Measurements from ENCODE around the gene FGF8.
A peak's percentile ranks its signal among the peaks of the same experiment; 100 is the strongest.
"Not testable (repeated sequence)": the region's sequence is repeated elsewhere in the genome, so short reads cannot be mapped to it uniquely, and the experiment has no call there.

Gene FGF8, protein sequence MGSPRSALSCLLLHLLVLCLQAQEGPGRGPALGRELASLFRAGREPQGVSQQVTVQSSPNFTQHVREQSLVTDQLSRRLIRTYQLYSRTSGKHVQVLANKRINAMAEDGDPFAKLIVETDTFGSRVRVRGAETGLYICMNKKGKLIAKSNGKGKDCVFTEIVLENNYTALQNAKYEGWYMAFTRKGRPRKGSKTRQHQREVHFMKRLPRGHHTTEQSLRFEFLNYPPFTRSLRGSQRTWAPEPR

DNA sequence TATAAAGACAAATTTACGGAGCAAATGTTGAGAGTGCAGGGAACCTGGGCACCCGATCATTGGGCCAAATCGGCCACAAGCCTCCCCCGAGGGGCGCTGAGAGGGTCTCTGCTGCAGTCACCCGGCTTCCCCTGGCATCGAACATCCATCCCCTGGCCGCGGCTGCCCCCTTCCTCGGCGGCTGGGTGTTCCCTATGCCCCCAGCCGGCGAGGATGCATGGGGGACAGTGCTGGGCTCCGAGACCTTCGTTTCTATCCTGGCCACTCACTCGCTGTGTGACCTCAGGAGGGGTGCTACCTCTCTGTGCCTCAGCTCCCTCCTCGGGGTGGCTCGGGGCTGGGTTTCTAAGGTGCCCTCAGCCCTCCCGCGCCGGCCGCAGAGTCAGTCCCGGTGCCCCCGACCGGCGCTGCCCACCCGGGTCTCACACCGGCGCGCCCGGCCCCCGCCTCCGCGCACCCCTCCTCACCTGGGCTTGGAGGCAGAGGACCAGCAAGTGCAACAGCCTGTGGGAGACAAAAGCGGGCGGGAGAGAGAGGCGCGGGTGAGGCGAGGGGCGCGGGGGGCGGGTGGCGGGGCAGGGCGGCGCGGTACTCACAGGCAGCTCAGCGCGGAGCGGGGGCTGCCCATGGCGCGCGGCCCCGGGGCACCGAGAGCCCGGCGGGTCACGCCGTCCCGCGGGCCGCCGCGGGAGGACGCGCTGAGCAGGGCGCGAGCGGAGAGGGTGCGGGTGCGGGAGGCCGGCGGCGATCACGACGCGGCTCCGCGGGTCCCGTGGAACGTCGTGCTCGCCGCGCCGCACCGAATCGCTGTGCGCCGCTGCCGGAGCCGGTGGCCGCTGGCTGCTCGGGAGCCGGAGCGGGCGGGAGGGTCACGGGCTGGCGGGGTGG is at the start of gene FGF8:
FGF8 (minus strand) TSS at position 842 of the 888 bp plus-strand sequence; CDS start at position 628, 214 bp downstream.
- no peak for DNase-seq (ENCODE audit: low read depth in 3 of 3)

DNA sequence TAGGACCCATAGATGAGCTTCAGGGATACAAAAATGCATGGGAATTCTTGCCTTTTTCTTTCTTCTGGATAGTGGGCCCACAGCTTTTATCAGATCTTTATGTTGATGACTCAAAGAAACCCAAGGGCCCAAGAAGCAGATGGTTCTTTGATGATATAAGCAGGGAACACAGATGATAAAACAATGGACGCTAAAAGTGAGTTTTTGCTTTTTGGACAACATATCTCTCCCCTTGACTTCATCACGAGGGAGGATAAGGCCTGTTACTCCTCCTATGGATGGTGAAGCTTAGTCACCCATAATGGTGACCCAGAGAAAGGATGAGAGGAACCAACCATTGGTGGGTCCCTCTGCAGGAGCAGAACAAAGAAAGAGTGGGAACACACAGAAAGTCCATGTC is 48.8 kb upstream of the FGF8 start:
- no peak for DNase-seq (ENCODE audit: low read depth in 3 of 3)

DNA sequence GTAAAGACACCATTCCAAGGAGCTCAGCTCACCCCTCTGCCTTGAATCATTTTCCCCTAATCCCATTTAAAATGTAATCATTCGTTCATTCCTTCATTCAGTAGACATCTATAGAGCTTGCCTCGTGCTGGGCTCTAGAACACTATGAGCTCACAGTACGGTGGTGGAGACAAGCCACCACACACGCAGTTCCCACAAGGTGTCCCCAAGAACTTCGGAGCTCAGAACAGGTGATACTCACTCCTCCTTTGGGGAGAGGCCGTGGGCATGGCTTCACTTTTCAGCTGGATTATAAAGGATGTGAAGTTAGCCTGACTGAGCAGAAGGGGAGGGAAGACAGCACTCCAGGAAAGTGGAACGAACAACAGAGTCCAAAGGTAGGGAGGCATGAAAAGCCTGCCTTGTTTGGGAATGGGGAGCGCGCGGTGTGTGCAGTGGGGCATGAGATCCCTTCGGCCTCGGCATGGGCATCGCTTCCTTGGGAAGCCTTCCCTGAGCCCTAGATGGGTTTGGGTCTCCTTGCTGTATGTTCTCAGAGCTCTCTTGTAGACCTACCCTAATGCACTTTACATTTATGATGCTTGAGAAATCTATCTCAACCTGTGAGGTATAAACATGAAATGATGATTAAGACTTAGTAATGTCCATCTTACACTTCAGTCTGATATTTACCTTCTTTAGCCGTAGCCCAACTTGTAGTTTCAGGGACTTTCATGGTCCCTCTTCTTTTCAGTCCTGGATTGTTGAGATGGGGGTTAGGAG is 43.1 kb upstream of the FGF8 start:
- DNase-seq (ENCODE audit: low read depth in 3 of 3): no peak

DNA sequence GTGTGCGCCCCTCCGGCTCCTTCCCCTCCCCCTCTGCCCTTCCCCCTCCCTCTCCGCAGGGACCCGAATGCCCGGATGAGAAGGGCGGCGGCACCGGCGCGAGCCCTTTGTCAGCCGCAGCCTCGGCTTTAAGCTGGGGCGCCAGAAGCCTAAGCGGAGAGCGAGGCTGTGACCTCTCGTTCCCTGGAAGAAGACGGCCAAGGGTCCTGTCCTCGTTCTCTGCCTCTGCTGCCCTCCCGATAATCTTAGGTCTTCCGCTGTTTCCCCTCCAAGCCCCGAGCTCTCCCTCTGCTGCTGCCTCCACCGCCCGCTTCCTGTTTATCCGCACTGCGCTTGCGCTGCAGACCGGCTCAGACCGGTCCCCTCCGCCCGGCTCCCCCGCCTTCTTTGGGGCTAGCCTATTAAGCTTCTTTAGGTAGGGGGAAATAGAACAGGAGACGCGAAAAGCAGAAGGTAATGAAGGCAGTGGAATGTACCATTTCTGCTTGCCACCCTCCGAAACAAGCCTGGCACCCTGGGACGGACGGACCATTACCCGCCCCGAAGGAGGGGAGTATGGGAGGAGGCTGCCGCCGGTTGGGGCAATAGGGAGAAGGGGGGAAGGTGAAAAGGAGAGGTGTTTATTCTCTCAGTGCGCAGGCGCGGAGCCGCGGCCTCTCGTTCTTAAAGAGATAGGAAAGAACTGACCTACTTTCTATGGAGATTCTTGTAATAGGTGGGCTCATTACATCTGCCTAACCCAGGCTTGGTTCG is 42.4 kb upstream of the FGF8 start, which contains the start of gene OGA:
OGA (minus strand) TSS at position 326 of the 753 bp plus-strand sequence. CDS start 422 bp downstream, outside the sequence.
- DNase-seq (ENCODE audit: low read depth in 3 of 3): peak; percentile 92 to 95 (median 94)

DNA sequence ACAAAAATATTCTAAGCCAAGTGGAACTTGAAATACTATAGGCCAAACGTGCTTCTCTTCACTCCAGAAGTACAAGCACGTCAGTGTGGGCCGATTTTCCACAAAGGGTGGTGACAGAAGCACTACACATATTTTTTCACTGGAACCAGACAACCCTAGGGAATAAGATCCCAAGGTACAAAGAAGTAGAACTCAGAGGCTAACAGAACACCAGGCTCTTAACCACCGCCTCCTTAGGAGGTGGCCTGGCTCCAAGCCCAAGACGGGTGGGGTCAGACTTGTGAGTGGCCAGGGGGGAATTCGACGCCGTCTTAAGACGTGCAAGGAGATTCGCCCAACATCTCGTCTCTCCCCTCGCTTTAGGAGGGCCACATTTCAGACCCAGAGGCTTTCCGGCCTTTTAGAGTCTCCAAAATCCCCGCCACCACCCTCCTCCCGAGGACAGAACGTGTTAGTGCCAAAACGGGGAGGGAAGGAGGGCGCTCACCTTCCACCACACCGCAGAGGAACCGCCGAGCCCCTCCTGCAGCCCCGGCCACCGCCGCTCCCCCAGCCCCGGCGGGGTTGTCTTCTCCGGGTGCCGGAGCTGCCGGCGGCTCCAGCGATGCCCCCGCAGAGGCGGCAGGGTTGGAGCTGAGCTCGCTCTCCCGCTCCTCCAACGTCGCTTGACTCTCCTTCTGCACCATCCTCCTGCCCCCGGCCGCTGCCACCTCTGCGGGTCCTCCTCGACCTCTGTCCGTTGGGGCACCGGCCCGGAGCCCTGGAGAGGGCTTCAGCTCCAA is 41.6 kb upstream of the FGF8 start:
- DNase-seq (ENCODE audit: low read depth in 3 of 3): peak in 1 of 3 donors; percentile 27

DNA sequence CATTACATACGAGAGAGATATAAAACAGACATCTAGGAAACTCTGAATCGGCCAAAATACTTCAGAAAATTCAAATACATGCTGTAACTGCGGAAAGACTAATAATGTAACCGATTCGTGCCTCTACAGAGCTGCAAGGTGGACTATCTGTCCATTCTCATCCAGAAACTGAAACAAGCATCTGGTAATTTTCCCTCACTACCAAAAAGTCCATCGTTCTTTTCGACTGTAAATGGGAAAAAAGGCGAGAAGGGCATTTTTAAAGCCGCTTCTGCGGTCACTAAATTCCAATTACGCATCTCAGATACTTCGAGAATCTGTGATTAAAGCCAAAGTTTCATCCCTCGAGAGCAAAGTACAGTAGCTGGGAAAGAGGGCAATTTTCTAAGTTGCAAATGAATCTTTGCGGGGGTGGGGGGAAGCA is 41.0 kb upstream of the FGF8 start:
- DNase-seq (ENCODE audit: low read depth in 3 of 3): no peak

DNA sequence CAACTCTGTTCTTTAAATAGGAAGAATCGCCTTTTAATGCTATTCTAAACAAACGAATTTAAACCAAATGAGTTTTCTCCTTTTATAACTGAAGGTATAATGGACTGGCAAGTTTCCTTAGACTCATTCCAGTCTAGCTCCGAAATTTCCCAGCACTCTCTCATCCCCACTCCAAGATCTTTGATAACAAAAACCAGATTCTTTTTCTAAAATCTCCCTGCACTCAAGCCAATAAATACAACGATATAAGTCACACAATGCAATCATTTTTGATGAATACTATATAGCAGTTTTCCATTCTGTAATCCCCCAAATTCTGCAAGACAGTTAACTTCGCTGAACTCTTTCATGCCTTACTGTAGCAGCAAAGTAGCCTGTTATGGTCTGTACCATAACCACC is 40.5 kb upstream of the FGF8 start:
- DNase-seq (ENCODE audit: low read depth in 3 of 3): no peak

DNA sequence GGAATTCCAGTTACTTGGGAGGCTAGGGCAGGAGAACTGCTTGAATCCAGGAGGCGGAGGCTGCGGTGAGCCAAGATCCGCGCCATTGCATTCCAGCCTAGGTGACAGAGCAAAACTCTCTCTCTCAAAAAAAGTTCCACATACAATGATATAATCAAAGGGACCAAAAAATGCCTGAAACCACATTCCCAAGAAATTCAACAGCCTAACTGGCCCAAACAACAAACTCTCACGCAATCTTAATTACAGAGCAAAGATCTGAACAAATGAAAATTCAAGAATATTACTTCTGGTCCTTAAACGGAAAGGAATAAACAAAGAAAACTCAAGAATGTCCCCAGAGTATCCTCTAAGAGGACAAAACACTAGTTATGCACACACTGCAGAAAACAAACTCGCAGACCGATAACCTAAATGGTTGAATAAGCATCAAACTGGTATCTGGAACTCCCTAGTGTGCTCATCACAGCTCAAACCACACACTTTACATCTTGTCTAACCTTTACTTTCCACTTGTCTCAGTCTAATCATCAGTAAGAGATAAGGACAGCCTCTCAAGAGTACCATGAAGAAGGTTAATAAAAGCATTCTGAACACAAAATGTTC is 38.7 kb upstream of the FGF8 start:
- DNase-seq (ENCODE audit: low read depth in 3 of 3): no peak

DNA sequence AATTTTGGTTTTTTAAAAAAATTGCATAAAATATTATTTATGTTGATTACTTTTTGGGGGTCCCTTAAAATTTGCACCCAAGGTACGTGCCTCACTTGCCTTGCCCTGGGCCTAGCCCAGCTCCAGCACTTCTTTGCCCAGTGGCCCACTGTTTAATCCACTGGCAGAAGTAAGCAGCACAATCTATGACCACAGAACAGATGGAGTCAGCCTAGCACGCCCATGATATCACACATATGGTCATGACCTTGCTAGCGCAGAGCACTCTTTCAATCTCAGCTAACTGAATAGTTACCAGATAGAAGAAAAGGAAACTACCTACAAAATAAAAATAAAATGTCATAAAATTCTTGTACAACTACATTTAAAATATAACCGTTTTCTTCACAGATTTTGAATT is 36.7 kb upstream of the FGF8 start:
- DNase-seq (ENCODE audit: low read depth in 3 of 3): no peak

DNA sequence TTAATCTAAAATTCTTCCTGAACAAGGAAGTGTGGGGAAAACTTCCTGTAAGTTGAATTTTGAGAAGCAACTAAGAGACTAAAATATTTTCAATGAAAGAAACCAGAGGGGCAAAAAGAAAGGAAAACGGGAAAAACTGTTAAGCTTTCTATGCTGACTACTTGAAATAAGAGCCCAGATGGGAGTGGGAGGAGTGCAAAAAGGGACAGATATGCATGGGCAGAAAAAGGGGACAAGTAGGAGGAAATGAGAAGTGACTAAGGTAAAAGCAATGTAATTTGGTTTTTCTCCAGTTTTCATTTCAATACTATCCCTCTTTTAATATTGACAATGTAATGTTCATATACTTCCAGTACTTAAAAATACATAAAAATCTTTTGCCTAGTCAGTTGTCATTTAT is 31.2 kb upstream of the FGF8 start:
- no peak for DNase-seq (ENCODE audit: low read depth in 3 of 3)

DNA sequence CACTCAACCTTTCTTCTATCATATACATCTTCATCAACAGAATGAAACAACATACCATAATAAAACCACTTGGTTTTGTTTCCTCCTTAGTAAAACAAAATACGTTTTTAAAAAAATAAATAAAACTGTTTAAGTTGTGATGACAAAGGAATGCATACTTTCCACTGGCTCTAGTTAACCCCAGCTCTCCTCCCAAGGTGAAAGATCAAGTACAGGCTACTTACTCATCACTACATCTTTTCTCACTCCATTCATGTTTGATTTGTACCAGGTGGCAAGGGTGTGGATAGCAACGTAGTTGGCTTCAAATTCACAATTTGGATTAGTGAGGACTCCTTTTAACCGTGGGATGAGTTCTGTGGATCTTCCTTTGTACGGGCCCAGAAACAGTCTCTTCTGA is 27.6 kb upstream of the FGF8 start:
- DNase-seq (ENCODE audit: low read depth in 3 of 3): no peak

DNA sequence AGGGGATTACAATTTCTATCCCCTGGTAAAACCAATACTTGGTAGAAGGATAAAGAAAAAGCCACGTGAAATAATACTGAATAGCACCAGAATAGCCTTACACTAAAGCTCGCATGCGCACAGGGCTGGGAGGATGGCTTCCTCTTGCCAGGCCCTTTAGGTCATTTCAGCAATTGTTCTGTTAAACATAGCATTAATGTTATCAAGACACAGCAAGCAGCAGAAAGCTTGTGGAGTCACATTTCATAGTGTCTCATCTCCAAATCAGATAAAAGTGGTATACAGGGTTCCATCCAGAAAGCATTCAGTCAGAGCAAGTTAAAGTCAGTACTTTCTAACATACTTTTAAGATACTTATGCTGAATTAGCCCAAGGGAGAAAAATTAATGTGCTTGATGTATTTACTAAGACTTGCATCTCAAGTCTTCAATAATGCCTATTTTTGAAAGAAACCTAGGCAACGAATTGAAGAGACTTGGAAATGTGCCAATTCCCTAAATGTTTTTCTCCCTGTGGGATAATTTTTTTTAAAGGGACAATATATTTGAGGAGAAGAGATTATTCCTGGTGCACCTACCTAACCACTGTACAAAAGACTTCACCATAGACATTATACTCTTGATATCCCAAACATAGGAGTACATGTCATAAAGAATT is 21.6 kb upstream of the FGF8 start:
- no peak for DNase-seq (ENCODE audit: low read depth in 3 of 3)

DNA sequence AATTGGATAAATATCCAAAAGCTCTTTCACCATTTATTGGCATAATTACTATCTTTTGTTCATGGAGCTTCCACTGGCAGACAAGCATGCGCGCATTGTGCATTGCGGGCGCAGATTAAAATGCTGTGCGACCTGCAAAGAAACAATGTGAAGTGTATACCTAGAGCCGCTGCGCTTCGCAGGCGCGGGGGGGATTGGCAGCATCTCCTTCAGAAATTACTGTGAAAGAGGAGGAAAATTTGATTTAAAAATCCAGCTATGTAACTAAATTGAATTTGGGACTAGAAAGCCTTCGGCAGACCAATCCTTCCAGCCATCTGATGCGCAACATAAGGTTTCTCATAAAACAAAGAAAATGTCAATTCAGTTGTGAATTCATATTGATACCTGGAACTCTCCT is 17.6 kb upstream of the FGF8 start:
- no peak for DNase-seq (ENCODE audit: low read depth in 3 of 3)

DNA sequence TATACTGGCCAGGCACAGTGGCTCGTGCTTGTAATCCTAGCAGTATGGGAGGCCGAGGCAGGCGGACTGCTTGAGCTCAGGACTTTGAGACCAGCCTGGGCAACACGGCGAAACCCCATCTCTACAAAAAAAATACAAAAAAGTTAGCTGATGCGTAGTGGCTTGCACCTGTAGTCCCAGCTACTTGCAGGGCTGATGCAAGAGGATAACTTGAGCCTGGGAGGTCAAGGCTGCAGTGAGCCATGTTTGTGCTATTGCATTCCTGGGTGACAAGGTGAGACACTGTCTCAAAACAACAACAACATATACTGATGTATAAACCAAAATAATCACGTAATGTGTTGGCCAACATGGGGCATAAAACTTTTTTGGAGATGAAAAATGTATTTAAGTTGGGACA is 13.8 kb upstream of the FGF8 start:
- DNase-seq (ENCODE audit: low read depth in 3 of 3): no peak

DNA sequence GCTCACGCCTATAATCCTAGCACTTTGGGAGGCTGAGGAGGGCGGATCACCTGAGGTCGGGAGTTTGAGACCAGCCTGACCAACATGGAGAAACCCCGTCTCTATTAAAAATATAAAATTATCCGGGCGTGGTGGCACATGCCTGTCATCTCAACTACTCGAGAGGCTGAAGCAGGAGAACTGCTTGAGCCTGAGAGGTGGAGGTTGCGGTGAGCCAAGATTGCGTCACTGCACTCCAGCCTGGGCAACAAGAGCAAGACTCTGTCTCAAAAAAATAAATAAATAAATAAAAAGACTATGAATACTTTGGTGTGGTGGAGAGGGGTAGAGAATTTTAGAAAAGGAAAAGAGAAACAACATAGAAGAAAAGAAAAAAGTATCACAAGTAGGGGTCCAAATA is 13.3 kb upstream of the FGF8 start:
- DNase-seq (ENCODE audit: low read depth in 3 of 3): not testable (repeated sequence)

DNA sequence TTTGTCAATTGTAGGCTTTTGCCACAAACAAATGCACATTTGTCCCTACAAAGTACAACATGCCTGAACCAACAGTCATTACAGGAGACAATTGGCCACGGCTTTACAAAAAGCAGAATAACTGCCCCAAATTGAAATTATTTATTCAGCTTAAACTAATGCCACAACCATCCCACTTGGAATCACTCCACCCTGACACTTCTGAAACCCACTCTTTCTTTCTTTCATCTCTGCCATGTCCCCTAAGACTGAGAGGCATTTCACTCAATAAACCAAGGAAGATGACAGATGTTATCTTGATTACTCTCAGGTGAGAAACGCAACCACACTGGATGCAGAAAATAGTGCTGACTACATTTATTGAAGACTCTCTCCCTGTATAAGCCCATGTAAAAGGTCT is 9.9 kb upstream of the FGF8 start:
- no peak for DNase-seq (ENCODE audit: low read depth in 3 of 3)

DNA sequence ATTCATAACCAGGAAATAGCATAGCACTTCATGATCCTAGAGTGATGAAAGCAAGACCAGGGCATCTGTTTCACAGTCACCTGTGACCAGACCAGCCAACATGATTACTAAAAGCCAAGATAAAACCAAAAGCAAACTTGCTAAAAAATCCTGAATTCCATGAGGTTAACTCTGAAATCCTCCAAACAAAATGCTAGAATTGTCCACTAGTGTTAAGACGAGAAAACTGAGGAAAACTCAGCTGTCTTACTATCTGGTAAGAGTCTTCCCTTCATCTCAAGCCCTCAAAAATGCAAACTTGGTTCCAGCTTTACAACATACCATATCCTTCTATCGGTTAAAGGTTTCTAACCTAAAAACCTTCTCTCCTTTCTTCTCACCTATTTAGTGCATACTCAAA is 8.6 kb upstream of the FGF8 start:
- no peak for DNase-seq (ENCODE audit: low read depth in 3 of 3)

DNA sequence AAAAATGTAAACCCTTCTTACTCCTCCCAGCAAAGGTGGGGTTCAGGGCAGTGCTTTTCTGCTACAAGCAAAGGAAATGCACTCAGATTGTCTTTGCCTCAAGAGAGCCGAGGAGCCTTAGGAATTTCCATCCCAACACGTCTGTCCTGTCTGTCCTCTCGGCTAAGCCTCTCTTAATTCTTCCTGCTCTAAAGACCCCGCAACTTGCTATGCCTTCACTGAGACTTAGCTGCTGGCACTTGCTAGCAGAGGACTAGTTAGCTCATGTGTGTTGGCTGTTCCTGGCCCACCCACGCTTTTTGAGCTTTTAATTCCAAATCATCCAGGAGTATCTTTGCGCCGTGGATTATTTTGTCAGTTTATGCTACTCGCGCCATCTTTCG is 7.8 kb upstream of the FGF8 start:
- no peak for DNase-seq (ENCODE audit: low read depth in 3 of 3)

DNA sequence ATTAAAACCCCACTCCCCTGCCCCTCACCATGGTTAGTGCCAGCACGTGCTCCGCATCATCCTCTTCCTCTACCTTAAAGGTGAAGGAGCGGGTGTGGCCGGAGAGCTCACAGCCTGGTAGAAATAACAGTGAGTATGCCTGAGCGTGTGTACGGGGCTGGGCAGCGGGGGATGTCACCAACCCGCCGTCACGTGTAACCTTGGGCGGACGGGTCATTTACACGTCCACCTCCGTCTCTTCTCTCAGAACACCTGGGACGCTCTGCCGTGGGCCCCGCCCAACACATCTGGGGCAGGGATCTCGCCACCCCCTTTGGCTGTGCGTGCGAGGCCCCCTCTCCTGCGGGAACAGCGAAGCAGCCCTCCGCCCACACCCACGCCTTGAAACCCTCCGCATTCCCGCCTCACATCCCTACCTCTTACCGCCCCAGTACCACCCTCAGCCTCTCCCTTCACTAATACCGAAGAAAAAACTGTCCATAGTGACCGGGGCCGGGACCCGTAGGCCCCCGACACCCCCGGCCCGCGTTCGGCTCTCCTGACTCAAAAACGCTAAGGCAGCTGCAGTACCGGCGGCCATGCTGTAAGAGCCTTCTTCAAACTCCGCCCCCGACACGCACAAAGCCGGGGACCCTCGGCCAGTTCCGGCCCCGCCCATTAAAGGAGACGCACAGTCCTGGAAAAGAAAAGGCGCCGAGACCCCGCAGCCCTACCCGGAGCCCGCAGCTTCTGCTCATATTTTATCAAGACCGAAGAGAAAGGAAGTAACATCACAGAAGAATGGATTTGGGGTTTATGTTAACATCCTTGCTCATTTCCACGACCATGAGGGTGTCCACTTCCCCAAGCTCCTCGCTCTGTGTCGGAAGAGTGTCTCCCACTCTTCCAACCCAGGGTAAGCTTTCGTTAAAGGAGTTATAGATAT is 7.2 kb upstream of the FGF8 start, which contains the start of gene NPM3:
NPM3 (minus strand) TSS at position 636 of the 925 bp plus-strand sequence; CDS start at position 580, 56 bp downstream.
- peak; percentile 76 to 90 (median 77) for DNase-seq (ENCODE audit: low read depth in 3 of 3)

All from stimulated activated CD4-positive, alpha-beta T cell treated with anti-CD3 and anti-CD28 coated beads, TNF-alpha, amount 100 ng/mL, for 48 hours (primary cell).